Caco-2 (cell line): Measurements from ENCODE around the gene ASMTL. TPM values are rescaled to one million over a fixed set of nuclear protein-coding genes. Genes with fewer than 3 reads are reported as not detected.
"Not testable (repeated sequence)": the region's sequence is repeated elsewhere in the genome, so short reads cannot be mapped to it uniquely, and the experiment has no call there.

Experiments used
- BruUV-seq: library from RNA; stranded (reverse); fragments of 400-500 nt; replicated peaks from 2 replicates; lab custom pipeline; 2021; lab: Mats Ljungman, UMichigan
- CTCF ChIA-PET: fragments of 300-600 bp; sonication (Branson Sonifier 250); formaldehyde crosslinking; loops from one replicate; lab custom pipeline; 2022; ENCODE audit warnings: antibody characterized with exemption; lab: Charles Lee
- POLR2A ChIA-PET: fragments of 300-600 bp; sonication (Branson Sonifier 250); formaldehyde crosslinking; loops from one replicate; lab custom pipeline; 2022; ENCODE audit warnings: antibody characterized with exemption; lab: Charles Lee
- DNase-seq, 2 experiments: peaks; one replicate each; pipeline versions ENCODE4 v3.0.0 to v3.0.0-alpha.2; 2020 to 2022
- H3K27me3 ChIP-seq: replicated peaks from 2 replicates; pipeline ENCODE4 v1.6.0; 2011; ENCODE audit warnings: low read length; ENCODE audit not compliant: control insufficient read depth, insufficient read depth
- H3K36me3 ChIP-seq: 2 replicates; pipeline ENCODE4 v1.5.1; 2011; ENCODE audit warnings: low read length; ENCODE audit not compliant: control insufficient read depth, insufficient read depth
- H3K4me1 ChIP-seq: fragments of 250-450 bp; sonication (Bioruptor Pico); 2 replicates; pipeline ENCODE4 v1.5.1; 2020; ENCODE audit warnings: mild to moderate bottlenecking
- H3K4me3 ChIP-seq: 2 replicates; pipeline ENCODE4 v1.5.1; 2011; ENCODE audit warnings: low read depth, mild to moderate bottlenecking, control low read depth, low read length
- H3K9me3 ChIP-seq: fragments of 250-450 bp; sonication (Bioruptor Pico); 2 replicates; pipeline ENCODE4 v1.5.1; 2020; ENCODE audit warnings: mild to moderate bottlenecking, moderate library complexity
- H3K27ac Mint-ChIP-seq: one replicate; pipeline ENCODE4 v1.8.0; 2022; ENCODE audit warnings: mixed read lengths; ENCODE audit not compliant: unreplicated experiment
- H3K27me3 Mint-ChIP-seq: one replicate; pipeline ENCODE4 v1.8.0; 2022; ENCODE audit warnings: mixed read lengths; ENCODE audit not compliant: insufficient read depth, unreplicated experiment
- H3K36me3 Mint-ChIP-seq: one replicate; pipeline ENCODE4 v1.8.0; 2022; ENCODE audit warnings: mild to moderate bottlenecking, mixed read lengths; ENCODE audit not compliant: insufficient read depth, unreplicated experiment
- H3K4me1 Mint-ChIP-seq: one replicate; pipeline ENCODE4 v1.8.0; 2022; ENCODE audit warnings: low read depth, mixed read lengths; ENCODE audit not compliant: unreplicated experiment
- H3K4me3 Mint-ChIP-seq: one replicate; pipeline ENCODE4 v1.8.0; 2022; ENCODE audit warnings: mild to moderate bottlenecking, moderate library complexity, mixed read lengths; ENCODE audit not compliant: unreplicated experiment
- H3K9me3 Mint-ChIP-seq: one replicate; pipeline ENCODE4 v1.8.0; 2022; ENCODE audit warnings: mixed read lengths; ENCODE audit not compliant: unreplicated experiment
- CTCF ChIP-seq, 2 experiments: fragments of 200-600 bp in 1 of 2; IDR thresholded peaks; 1 replicate in 1 of 2; 2 replicates in 1 of 2; pipeline versions ENCODE4 v1.5.1 to v1.8.0; 2011 to 2022; ENCODE audit warnings: antibody characterized with exemption in 1 of 2, control low read depth in 1 of 2, inconsistent platforms in 1 of 2, low read depth in 1 of 2, low read length in 1 of 2, mild to moderate bottlenecking in 1 of 2, moderate library complexity in 1 of 2; ENCODE audit not compliant: insufficient read depth in 1 of 2, severe bottlenecking in 1 of 2, unreplicated experiment in 1 of 2
- intact Hi-C: fragments of 100-400 bp; cut with micrococcal nuclease; formaldehyde crosslinking; loops from one replicate; pipeline ENCODE4 v1.10.0; 2022; ENCODE audit not compliant: unreplicated experiment
- total RNA-seq: library from RNA; stranded (reverse); gene quantifications from 2 replicates; pipeline ENCODE4 v1.2.3, GENCODE V29; 2022

ASMTL gene
- total RNA-seq, 1 experiment from 2014 or later = 17.4 TPM

GRCh38 chrX:1411326-1411725 is 41.4 kb downstream of the ASMTL start:
- H3K4me3 Mint-ChIP-seq = no peak overlapping the region
- H3K9me3 ChIP-seq = no peaks in the 10 kb centered on the region
- no peaks in the 10 kb centered on the region for H3K4me1 Mint-ChIP-seq
- no peaks in the 10 kb centered on the region for H3K9me3 Mint-ChIP-seq
- no peaks in the 10 kb centered on the region for H3K4me1 ChIP-seq
- intact Hi-C loops = no loop called here
- POLR2A ChIA-PET = no interaction called here
- peaks cover 33% of the 10 kb centered on the region for H3K36me3 Mint-ChIP-seq
- no peak overlapping the region for H3K4me3 ChIP-seq
- TF ChIP-seq CTCF (IDR thresholded peaks at IDR 0.05; ENCODE audit: insufficient read depth in 1 of 2, low read depth in 1 of 2, low read length in 1 of 2, severe bottlenecking in 1 of 2, unreplicated experiment in 1 of 2) = no peak
- no peaks in the 10 kb centered on the region for H3K27me3 Mint-ChIP-seq
- no peaks in the 10 kb centered on the region for H3K27me3 ChIP-seq
- H3K36me3 ChIP-seq = 0 out of 2 replicates have a peak, but pooled peaks cover 1% of the 10 kb centered on the region
- CTCF ChIA-PET = no interaction called here
- DNase-seq = no peak
- no TSS peak for BruUV-seq
- H3K27ac Mint-ChIP-seq = no peak overlapping the region

- ChIA-PET POLR2A (no interaction called here), CTCF (no interaction called here)
- Histone ChIP-seq H3K9me3 (no peaks in the 10 kb centered on the region), H3K36me3 (peaks cover 1% of the 10 kb centered on the region; the same call in 1 of the 2 replicates), H3K4me3 (no peak overlapping the region), H3K4me1 (no peaks in the 10 kb centered on the region), H3K27me3 (no peaks in the 10 kb centered on the region)
- H3K4me3 Mint-ChIP-seq = no peak overlapping the region
- H3K27me3 Mint-ChIP-seq = no peaks in the 10 kb centered on the region
- H3K4me1 Mint-ChIP-seq = no peaks in the 10 kb centered on the region
- no peak overlapping the region for H3K27ac Mint-ChIP-seq
- intact Hi-C loops = no loop called here
- H3K36me3 Mint-ChIP-seq = peaks cover 9% of the 10 kb centered on the region
- no peak for TF ChIP-seq CTCF (IDR thresholded peaks at IDR 0.05; ENCODE audit: insufficient read depth in 1 of 2, low read depth in 1 of 2, low read length in 1 of 2, severe bottlenecking in 1 of 2, unreplicated experiment in 1 of 2)
- no peaks in the 10 kb centered on the region for H3K9me3 Mint-ChIP-seq
- no TSS peak for BruUV-seq
- DNase-seq = no peak
These were observed 45.7 kb downstream of the ASMTL start for GRCh38 chrX:1407035-1407434.

- not testable (repeated sequence) for H3K4me3 Mint-ChIP-seq, BruUV-seq, H3K36me3 Mint-ChIP-seq
These were observed 46.9 kb downstream of the ASMTL start for GRCh38 chrX:1405769-1406168.

GRCh38 chrX:1403867-1404266 is 48.8 kb downstream of the ASMTL start:
- H3K4me1 Mint-ChIP-seq, H3K27me3 ChIP-seq, CTCF ChIA-PET, H3K27me3 Mint-ChIP-seq, H3K4me3 Mint-ChIP-seq, POLR2A ChIA-PET, H3K9me3 Mint-ChIP-seq, H3K4me3 ChIP-seq, DNase-seq, BruUV-seq, intact Hi-C loops, H3K36me3 Mint-ChIP-seq, H3K4me1 ChIP-seq, H3K36me3 ChIP-seq, H3K27ac Mint-ChIP-seq, H3K9me3 ChIP-seq: not testable (repeated sequence)

More at GRCh38 chrX:1405769-1406168, 46.9 kb downstream of the ASMTL start:
- H3K27ac Mint-ChIP-seq, H3K27me3 Mint-ChIP-seq, H3K4me3 ChIP-seq, H3K36me3 ChIP-seq, H3K27me3 ChIP-seq, H3K4me1 Mint-ChIP-seq, DNase-seq, POLR2A ChIA-PET, H3K9me3 Mint-ChIP-seq, CTCF ChIA-PET, H3K9me3 ChIP-seq, H3K4me1 ChIP-seq, intact Hi-C loops: not testable (repeated sequence)
